GM23248 (cell line): ENCODE data around the gene CDKL5. TPM values are rescaled to one million over a fixed set of nuclear protein-coding genes. Genes with fewer than 3 reads are reported as not detected.

ENCODE experiments used
- DNase-seq: peaks from one replicate; pipeline ENCODE4 v3.0.0-alpha.2; 2015
- H2AFZ ChIP-seq: fragments of 200-600 bp; sonication (generic); 2 replicates; pipeline ENCODE4 v1.6.1; 2016; ENCODE audit warnings: antibody characterized with exemption
- H3F3A ChIP-seq: fragments of 200-600 bp; sonication (generic); 2 replicates; pipeline ENCODE4 v1.6.1; 2016; ENCODE audit warnings: mild to moderate bottlenecking, antibody characterized with exemption, mixed run types; ENCODE audit not compliant: insufficient read depth
- H3K27ac ChIP-seq: fragments of 200-600 bp; sonication (generic); 2 replicates; pipeline ENCODE4 v1.5.1; 2016; ENCODE audit warnings: mild to moderate bottlenecking
- H3K27me3 ChIP-seq: fragments of 200-600 bp; sonication (generic); replicated peaks from 2 replicates; pipeline ENCODE4 v1.6.1; 2016; ENCODE audit warnings: mild to moderate bottlenecking; ENCODE audit not compliant: insufficient read depth
- H3K36me3 ChIP-seq: fragments of 200-600 bp; sonication (generic); 2 replicates; pipeline ENCODE4 v1.6.1; 2016; ENCODE audit warnings: low read depth, mild to moderate bottlenecking
- H3K4me1 ChIP-seq: fragments of 200-600 bp; sonication (generic); 2 replicates; pipeline ENCODE4 v1.6.1; 2016; ENCODE audit warnings: mild to moderate bottlenecking; ENCODE audit not compliant: insufficient read depth
- H3K4me2 ChIP-seq: fragments of 200-600 bp; sonication (generic); one replicate; pipeline ENCODE4 v1.6.1; 2016; ENCODE audit warnings: mild to moderate bottlenecking; ENCODE audit not compliant: unreplicated experiment
- H3K4me3 ChIP-seq: fragments of 200-600 bp; sonication (generic); 2 replicates; pipeline ENCODE4 v1.5.1; 2016; ENCODE audit warnings: mild to moderate bottlenecking
- H3K79me2 ChIP-seq: fragments of 200-600 bp; sonication (generic); 2 replicates; pipeline ENCODE4 v1.6.1; 2016; ENCODE audit warnings: mild to moderate bottlenecking; ENCODE audit not compliant: insufficient read depth
- H3K9ac ChIP-seq: fragments of 200-600 bp; sonication (generic); 2 replicates; pipeline ENCODE4 v1.6.1; 2016; ENCODE audit warnings: mild to moderate bottlenecking
- H3K9me2 ChIP-seq: fragments of 200-600 bp; sonication (generic); 2 replicates; pipeline ENCODE4 v1.6.1; 2016; ENCODE audit warnings: mixed run types, mild to moderate bottlenecking, moderate library complexity; ENCODE audit not compliant: insufficient read depth
- H3K9me3 ChIP-seq: fragments of 200-600 bp; sonication (generic); one replicate; pipeline ENCODE4 v1.6.1; 2017; ENCODE audit warnings: low read depth
- H4K20me1 ChIP-seq: fragments of 200-600 bp; sonication (generic); 2 replicates; pipeline ENCODE4 v1.6.0; 2016; ENCODE audit not compliant: insufficient read depth
- EZH2 ChIP-seq: fragments of 200-600 bp; sonication (generic); IDR thresholded peaks from 2 replicates; pipeline ENCODE4 v1.6.1; 2018; ENCODE audit warnings: antibody characterized with exemption, mild to moderate bottlenecking; ENCODE audit not compliant: insufficient read depth, poor library complexity, severe bottlenecking
- EZH2phosphoT487 ChIP-seq: fragments of 200-600 bp; sonication (generic); IDR thresholded peaks from 2 replicates; pipeline ENCODE4 v1.6.1; 2018; ENCODE audit warnings: antibody characterized with exemption, moderate library complexity, mild to moderate bottlenecking, low read depth; ENCODE audit not compliant: insufficient read depth
- whole genome bisulfite sequencing, 2 experiments: methylation state at CpG; one replicate each; pipeline ENCODE4 v1.1.6; 2015 to 2017; ENCODE audit warnings: low lambda C conversion rate in 2 of 2, low coverage in 1 of 2; ENCODE audit errors: missing lambda C conversion rate in 2 of 2; 5-methylcytosine and 5-hydroxymethylcytosine counted together
- in situ Hi-C: fragments of 300-500 bp; cut with MboI; formaldehyde crosslinking; loops from 2 replicates; pipeline ENCODE4 v1.15.0; 2020
- polyA plus RNA-seq: library from polyadenylated mRNA; unstranded; fragments of >200 nt; fragmentation: Nextera tagmentation; extraction: Ambion mirVana; gene quantifications from 2 replicates; pipeline ENCODE4 v1.2.1, GENCODE V29; 2016
- total RNA-seq: library from RNA; depleted of rRNA; stranded (reverse); fragments of >200 nt; shearing (Covaris generic); gene quantifications from 2 replicates; pipeline ENCODE4 v1.2.3, GENCODE V29; 2014

Gene CDKL5
- total and polyA plus RNA-seq, 2 experiments from 2014 or later: 2.2 to 3.0 TPM

DNA sequence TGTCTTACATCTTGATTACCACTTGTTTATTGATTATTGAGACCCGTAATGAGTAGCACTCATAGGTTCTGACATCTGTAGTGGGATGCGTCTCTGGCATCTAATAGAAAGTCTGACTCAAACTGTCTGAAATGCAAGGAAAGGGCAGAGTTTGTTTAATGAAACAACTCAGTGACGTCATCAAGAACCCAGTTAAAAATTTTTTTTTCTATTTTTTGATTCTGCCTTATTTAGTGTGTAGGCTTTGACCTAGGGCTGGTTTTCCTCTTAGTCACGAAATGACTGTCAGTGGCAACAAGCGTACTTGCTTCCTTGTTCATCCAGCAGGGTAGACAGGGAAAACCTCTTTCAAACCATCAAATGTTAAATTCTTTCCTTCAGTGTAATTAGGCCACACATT, 3.1 kb upstream of the CDKL5 start:
- TF ChIP-seq EZH2 (no peak), EZH2phosphoT487 (no peak)

DNA sequence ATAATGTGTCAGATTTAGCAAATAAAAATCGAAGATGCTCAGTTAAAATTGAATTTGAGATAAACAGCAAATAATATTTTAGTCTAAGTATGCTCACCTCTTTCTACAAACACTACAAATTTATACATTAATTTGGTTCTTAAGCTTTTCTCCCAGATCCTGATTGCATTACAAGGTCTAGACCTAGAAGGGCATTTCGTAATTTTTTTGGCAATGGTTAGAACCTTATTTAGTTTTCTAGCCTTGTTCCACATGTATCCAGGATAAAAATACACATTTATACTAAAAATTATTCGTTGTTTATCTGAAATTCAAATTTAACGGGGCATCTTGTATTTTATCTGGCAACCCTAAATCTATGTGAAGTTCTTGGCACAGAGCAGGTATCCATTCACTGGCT, 2.5 kb upstream of the CDKL5 start:
- Histone ChIP-seq H3K79me2 (0 out of 2 replicates have a peak, but pooled peaks cover 10% of the 10 kb centered on the region), H4K20me1 (no peaks in the 10 kb centered on the region), H3K27me3 (no peaks in the 10 kb centered on the region), H3K4me1 (peaks cover 17% of the 10 kb centered on the region), H3K9me2 (no peaks in the 10 kb centered on the region), H3K4me3 (no peak overlapping the region), H3F3A (peaks cover 4% of the 10 kb centered on the region; the same call in 1 of the 2 replicates), H3K9ac (0 out of 2 replicates have a peak overlapping the region, but pooled peaks have one; percentile 8), H3K27ac (peak overlapping the region; percentile 59), H3K36me3 (no peaks in the 10 kb centered on the region), H2AFZ (no peak overlapping the region), H3K9me3 (no peaks in the 10 kb centered on the region), H3K4me2 (peak overlapping the region; percentile 53)
- 95 to 99% methylated on average over 4 of the region's 4 CpGs for WGBS, 2 experiments
- TF ChIP-seq EZH2 (no peak), EZH2phosphoT487 (no peak)
- DNase-seq: peak; percentile 28
- in situ Hi-C loops: no loop called here

More for the DNA sequence above, 3.1 kb upstream of the CDKL5 start:
- WGBS, 2 experiments: 0 to 3% methylated on average over 3 to 5 of the region's 5 CpGs
- H3K27me3 ChIP-seq: no peaks in the 10 kb centered on the region
- peaks cover 4% of the 10 kb centered on the region; the same call in 1 of the 2 replicates for H3F3A ChIP-seq
- H2AFZ ChIP-seq: no peak overlapping the region
- no peak overlapping the region for H3K4me3 ChIP-seq
- H3K79me2 ChIP-seq: 0 out of 2 replicates have a peak, but pooled peaks cover 10% of the 10 kb centered on the region
- peaks cover 17% of the 10 kb centered on the region for H3K4me1 ChIP-seq
- H3K9me3 ChIP-seq: no peaks in the 10 kb centered on the region
- in situ Hi-C loops: no loop called here
- no peaks in the 10 kb centered on the region for H3K9me2 ChIP-seq
- peak; percentile 92 for DNase-seq
- H4K20me1 ChIP-seq: no peaks in the 10 kb centered on the region
- H3K27ac ChIP-seq: peak overlapping the region; percentile 59
- H3K9ac ChIP-seq: 0 out of 2 replicates have a peak overlapping the region, but pooled peaks have one; percentile 8
- H3K36me3 ChIP-seq: no peaks in the 10 kb centered on the region
- peak overlapping the region; percentile 53 for H3K4me2 ChIP-seq

DNA sequence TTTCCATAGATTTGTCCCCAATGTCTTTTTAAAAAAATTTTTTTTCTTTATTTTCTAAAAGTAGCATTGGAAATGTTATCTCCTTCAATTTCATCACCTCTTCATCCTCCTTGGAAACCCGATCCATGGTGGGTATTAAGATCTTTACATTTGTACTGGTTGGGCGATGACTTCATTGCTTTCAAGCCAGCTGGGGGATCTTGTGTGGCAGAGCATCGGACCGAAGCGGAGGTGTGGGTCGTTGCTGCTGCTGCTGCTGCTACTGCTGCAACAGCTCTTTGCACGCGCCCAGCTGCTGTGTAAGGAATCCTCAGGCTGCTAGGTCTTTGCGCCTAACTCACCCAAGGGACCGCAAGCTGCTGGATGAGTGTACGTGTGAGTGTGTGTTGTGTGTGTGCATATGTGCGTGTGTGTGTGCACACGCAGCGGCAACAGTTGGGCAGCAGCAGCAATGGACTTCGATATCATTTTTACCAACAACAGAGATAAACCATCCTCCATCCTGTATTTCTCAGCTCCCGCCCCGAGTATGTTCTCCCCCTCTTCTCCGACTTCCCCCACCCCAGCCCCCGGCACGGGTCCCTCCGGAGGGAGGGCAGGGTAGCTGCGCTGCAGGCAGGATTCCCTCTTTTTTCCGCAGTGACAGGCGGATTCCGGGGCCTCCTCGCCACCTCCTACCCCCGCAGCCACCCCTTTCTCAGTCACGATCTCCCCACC, 768 bp upstream of the CDKL5 start:
- Histone ChIP-seq H3K9me2 (no peaks in the 10 kb centered on the region), H3K4me2 (peak overlapping the region; percentile 62), H3K27ac (peak overlapping the region; percentile 58), H3K4me3 (peak overlapping the region; percentile 88), H3K36me3 (no peaks in the 10 kb centered on the region), H3K9ac (peak overlapping the region; percentile 76), H3F3A (peaks cover 4% of the 10 kb centered on the region; the same call in 1 of the 2 replicates), H3K4me1 (peaks cover 17% of the 10 kb centered on the region), H3K27me3 (no peaks in the 10 kb centered on the region), H4K20me1 (no peaks in the 10 kb centered on the region), H3K9me3 (no peaks in the 10 kb centered on the region), H3K79me2 (0 out of 2 replicates have a peak, but pooled peaks cover 10% of the 10 kb centered on the region), H2AFZ (peak overlapping the region; percentile 92)
- WGBS, 2 experiments: 0 to 3% methylated on average over 10 to 26 of the region's 28 CpGs
- in situ Hi-C loops: no loop called here
- DNase-seq: peak; percentile 61
- no peak for TF ChIP-seq EZH2
- TF ChIP-seq EZH2phosphoT487: no peak

DNA sequence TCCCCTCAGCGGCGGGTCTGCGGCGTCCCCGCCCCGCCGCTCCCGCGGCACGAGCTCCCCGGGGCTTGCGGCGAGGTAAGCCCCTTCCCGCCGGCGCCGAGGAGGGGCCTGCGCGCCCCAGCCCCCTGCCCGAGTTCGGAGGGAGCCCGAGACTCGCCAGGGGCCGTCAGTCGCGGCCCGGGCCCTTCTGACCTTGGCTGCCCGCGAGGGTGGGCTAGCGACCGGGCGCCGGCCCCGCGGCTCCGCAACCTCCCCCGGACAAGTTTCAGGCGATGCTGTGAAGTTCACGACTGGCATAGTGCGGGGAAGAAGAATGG, 554 bp downstream of the CDKL5 start:
- Histone ChIP-seq H3K4me3 (peak overlapping the region; percentile 88), H3K27me3 (no peaks in the 10 kb centered on the region), H3K9ac (peak overlapping the region; percentile 82), H3K36me3 (no peaks in the 10 kb centered on the region), H3K9me3 (no peaks in the 10 kb centered on the region), H3K4me1 (peaks cover 17% of the 10 kb centered on the region), H4K20me1 (no peaks in the 10 kb centered on the region), H3K27ac (no peak overlapping the region), H3F3A (peaks cover 4% of the 10 kb centered on the region; the same call in 1 of the 2 replicates), H3K9me2 (no peaks in the 10 kb centered on the region), H2AFZ (peak overlapping the region; percentile 89), H3K4me2 (peak overlapping the region; percentile 74), H3K79me2 (0 out of 2 replicates have a peak, but pooled peaks cover 10% of the 10 kb centered on the region)
- in situ Hi-C loops: no loop called here
- WGBS, 2 experiments: 0% methylated on average over 2 to 10 of the region's 40 CpGs
- peak; percentile 16 for DNase-seq
- TF ChIP-seq EZH2phosphoT487 (no peak), EZH2 (no peak)
